Central memory CD8-positive, alpha-beta T cell (primary cell): ENCODE data around the gene PARD6G.

Experiments used
- ATAC-seq: fragments of 150-1000 bp; cut with Tn5 transposase; replicated peaks from 2 replicates; pipeline ENCODE4 v1.10.0; 2022; ENCODE audit warnings: mild to moderate bottlenecking, moderate FRiP score, moderate number of reproducible peaks; ENCODE audit not compliant: poor library complexity, severe bottlenecking; ENCODE audit errors: extremely low read depth
- DNase-seq, 2 donors: peaks; one replicate each; pipeline ENCODE4 v3.0.0; 2021; ENCODE audit warnings: low spot score in 2 of 2
- H3K27ac Mint-ChIP-seq: one replicate; pipeline ENCODE4 v1.8.0; 2022; ENCODE audit warnings: low read depth, mild to moderate bottlenecking, moderate library complexity, mixed read lengths
- H3K27me3 Mint-ChIP-seq: one replicate; pipeline ENCODE4 v1.8.0; 2022; ENCODE audit warnings: mixed read lengths
- H3K36me3 Mint-ChIP-seq: one replicate; pipeline ENCODE4 v1.8.0; 2022; ENCODE audit warnings: mild to moderate bottlenecking, moderate library complexity, mixed read lengths; ENCODE audit not compliant: insufficient read depth
- H3K4me1 Mint-ChIP-seq: one replicate; pipeline ENCODE4 v1.8.0; 2022; ENCODE audit warnings: mixed read lengths
- H3K4me3 Mint-ChIP-seq: one replicate; pipeline ENCODE4 v1.8.0; 2022; ENCODE audit warnings: mild to moderate bottlenecking, moderate library complexity, mixed read lengths
- H3K9me3 Mint-ChIP-seq: one replicate; pipeline ENCODE4 v1.8.0; 2022; ENCODE audit warnings: mixed read lengths

The PARD6G gene

GRCh38 chr18:80148326-80149199 is 98.8 kb downstream of the PARD6G start:
- Mint-ChIP-seq H3K27ac (no peak overlapping the region), H3K27me3 (no peaks in the 10 kb centered on the region), H3K36me3 (peaks cover 4% of the 10 kb centered on the region), H3K4me1 (peaks cover 6% of the 10 kb centered on the region), H3K9me3 (no peaks in the 10 kb centered on the region), H3K4me3 (peak overlapping the region; percentile 79)
- ATAC-seq (no peak), DNase-seq (no peak)

- peaks cover 4% of the 10 kb centered on the region for H3K36me3 Mint-ChIP-seq
- H3K4me3 Mint-ChIP-seq = peak overlapping the region; percentile 79
These were observed 99.6 kb downstream of the PARD6G start for GRCh38 chr18:80147418-80148325.

DNA sequence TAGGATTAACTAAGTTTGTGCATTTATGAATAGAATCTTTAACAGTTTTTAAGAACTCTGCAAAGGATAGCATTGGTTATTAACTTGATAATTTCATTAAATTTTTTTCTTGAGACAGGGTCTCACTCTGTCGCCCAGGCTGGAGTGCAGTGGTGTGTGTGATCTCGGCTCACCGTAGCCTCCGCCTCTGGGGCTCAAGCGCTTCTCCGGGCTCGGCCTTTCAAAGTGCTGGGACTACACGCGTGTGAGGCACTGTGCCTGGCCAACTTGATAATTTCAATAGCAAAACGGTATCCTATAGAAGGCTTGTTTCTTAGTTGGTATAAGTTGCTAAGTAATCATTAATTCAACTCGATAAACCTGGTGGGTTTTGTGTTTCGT is 100.3 kb downstream of the PARD6G start:
- Mint-ChIP-seq H3K27ac (no peak overlapping the region), H3K27me3 (no peaks in the 10 kb centered on the region), H3K9me3 (no peaks in the 10 kb centered on the region), H3K4me1 (peaks cover 6% of the 10 kb centered on the region), H3K36me3 (peaks cover 4% of the 10 kb centered on the region), H3K4me3 (peak overlapping the region; percentile 79)
- peak; percentile 15 for ATAC-seq
- DNase-seq = no peak

More at GRCh38 chr18:80147418-80148325, 99.6 kb downstream of the PARD6G start:
- H3K27ac Mint-ChIP-seq = peak overlapping the region; percentile 41
- no peaks in the 10 kb centered on the region for H3K27me3 Mint-ChIP-seq
- DNase-seq (peak in 1 of 2 donors; percentile 64), ATAC-seq (peak; percentile 84)
- peaks cover 6% of the 10 kb centered on the region for H3K4me1 Mint-ChIP-seq
- H3K9me3 Mint-ChIP-seq = no peaks in the 10 kb centered on the region

DNA sequence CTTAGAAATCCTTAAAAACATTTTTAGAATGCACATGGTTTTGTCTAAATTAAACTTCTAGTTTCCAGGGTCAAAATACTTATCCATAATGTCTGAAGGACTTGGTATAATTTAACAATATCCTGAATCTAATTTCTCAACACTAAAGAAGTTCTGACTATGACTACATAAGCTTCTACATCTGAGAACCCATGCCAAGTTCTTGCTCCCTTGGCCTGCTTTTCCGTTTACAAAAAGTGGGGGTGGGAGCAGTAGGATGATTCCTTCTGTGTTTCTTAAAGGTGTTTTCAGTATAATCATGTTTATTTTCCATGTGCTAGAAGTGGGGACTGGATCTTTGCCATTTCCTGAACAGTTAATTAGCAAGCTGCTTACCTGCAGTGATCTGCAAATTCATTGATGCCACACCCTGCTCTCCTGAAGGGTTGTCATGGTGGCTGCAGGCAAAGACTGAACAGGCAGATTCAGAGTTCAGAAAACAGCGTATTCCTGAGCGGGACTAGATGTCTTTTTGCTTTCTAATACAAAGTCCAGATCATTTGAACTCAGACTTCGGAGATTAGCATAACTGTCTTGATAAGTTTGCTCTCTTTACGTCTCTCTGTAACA is 102.0 kb downstream of the PARD6G start:
- Mint-ChIP-seq H3K4me3 (no peak overlapping the region), H3K27ac (no peak overlapping the region), H3K27me3 (no peaks in the 10 kb centered on the region), H3K36me3 (peaks cover 5% of the 10 kb centered on the region), H3K4me1 (peaks cover 6% of the 10 kb centered on the region), H3K9me3 (no peaks in the 10 kb centered on the region)
- DNase-seq (no peak), ATAC-seq (no peak)

DNA sequence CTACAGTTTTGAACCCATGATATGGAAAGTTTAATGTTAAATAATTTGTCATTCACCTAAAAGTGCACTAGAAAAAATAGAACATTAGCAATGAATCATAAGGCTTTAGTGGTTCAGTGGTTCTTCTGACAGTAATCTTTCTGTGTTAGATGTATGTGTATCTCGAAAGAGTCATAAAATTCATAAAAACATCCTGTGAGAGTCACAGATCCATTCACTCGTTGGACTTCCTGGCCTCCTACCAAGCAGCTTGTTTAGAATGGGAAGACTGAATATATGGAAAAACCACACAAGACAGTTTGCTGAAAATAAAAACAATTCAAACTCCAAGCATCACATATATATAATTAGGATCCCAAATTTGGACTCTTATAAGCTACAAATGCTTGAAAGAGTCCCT is 103.4 kb downstream of the PARD6G start:
- H3K4me3 Mint-ChIP-seq = no peak overlapping the region
- DNase-seq (no peak), ATAC-seq (no peak)
- no peaks in the 10 kb centered on the region for H3K9me3 Mint-ChIP-seq
- no peak overlapping the region for H3K27ac Mint-ChIP-seq
- peaks cover 12% of the 10 kb centered on the region for H3K36me3 Mint-ChIP-seq
- H3K27me3 Mint-ChIP-seq = no peaks in the 10 kb centered on the region
- H3K4me1 Mint-ChIP-seq = peaks cover 6% of the 10 kb centered on the region

DNA sequence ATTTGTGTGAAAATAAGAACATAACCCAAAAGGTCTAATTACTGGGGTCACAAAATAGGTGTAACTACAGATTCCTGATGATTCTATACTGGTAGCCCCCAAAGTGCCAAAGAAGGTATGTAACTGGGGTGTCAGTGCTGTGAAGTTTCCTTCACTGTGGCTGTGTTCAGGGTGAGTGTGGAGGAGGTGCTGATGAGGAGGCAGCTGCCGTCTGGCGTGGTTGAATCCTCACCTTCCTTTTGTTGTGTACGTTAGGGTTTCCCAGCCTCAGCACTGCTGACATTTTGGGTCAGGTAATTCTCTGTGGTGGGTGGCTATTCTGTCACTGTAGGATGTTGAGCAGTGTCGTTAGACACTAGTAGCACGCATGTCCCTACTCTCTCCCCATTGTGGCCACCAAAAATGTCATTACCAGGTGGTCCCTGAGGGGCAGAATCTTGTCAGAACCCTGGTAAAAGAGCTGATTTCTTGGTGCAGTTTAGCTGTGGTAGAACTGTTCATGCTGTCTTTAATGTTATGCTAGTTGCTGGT is 106.8 kb downstream of the PARD6G start:
- Mint-ChIP-seq H3K27ac (no peak overlapping the region), H3K36me3 (peaks cover 31% of the 10 kb centered on the region), H3K9me3 (no peaks in the 10 kb centered on the region), H3K4me1 (peaks cover 4% of the 10 kb centered on the region), H3K4me3 (no peak overlapping the region), H3K27me3 (no peaks in the 10 kb centered on the region)
- ATAC-seq (no peak), DNase-seq (no peak)

DNA sequence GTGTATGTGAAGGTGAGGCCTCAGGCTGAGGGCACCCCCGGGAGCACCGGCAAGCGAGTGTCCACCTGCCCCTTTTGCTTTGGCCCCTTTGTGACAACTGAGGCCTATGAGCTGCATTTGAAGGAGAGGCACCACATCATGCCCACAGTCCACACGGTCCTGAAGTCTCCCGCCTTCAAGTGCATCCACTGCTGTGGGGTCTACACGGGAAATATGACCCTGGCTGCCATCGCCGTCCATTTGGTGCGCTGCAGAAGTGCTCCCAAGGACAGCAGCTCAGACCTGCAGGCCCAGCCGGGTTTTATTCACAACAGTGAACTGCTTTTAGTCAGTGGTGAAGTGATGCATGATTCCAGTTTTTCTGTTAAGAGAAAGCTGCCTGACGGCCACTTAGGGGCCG is 109.3 kb downstream of the PARD6G start:
- no peak for ATAC-seq
- Mint-ChIP-seq H3K36me3 (peaks cover 44% of the 10 kb centered on the region), H3K4me3 (no peak overlapping the region), H3K4me1 (peaks cover 8% of the 10 kb centered on the region), H3K9me3 (no peaks in the 10 kb centered on the region), H3K27ac (no peak overlapping the region), H3K27me3 (no peaks in the 10 kb centered on the region)
- no peak for DNase-seq

GRCh38 chr18:80137137-80137536 is 110.2 kb downstream of the PARD6G start:
- Mint-ChIP-seq H3K4me1 (peaks cover 11% of the 10 kb centered on the region), H3K27ac (no peak overlapping the region), H3K27me3 (no peaks in the 10 kb centered on the region), H3K36me3 (peaks cover 46% of the 10 kb centered on the region), H3K9me3 (no peaks in the 10 kb centered on the region), H3K4me3 (no peak overlapping the region)
- DNase-seq (no peak), ATAC-seq (no peak)

GRCh38 chr18:80136679-80137078 is 110.6 kb downstream of the PARD6G start:
- no peak overlapping the region for H3K4me3 Mint-ChIP-seq
- no peak overlapping the region for H3K27ac Mint-ChIP-seq
- peaks cover 46% of the 10 kb centered on the region for H3K36me3 Mint-ChIP-seq
- peaks cover 14% of the 10 kb centered on the region for H3K4me1 Mint-ChIP-seq
- H3K27me3 Mint-ChIP-seq = no peaks in the 10 kb centered on the region
- no peaks in the 10 kb centered on the region for H3K9me3 Mint-ChIP-seq
- DNase-seq = no peak
- ATAC-seq = no peak

DNA sequence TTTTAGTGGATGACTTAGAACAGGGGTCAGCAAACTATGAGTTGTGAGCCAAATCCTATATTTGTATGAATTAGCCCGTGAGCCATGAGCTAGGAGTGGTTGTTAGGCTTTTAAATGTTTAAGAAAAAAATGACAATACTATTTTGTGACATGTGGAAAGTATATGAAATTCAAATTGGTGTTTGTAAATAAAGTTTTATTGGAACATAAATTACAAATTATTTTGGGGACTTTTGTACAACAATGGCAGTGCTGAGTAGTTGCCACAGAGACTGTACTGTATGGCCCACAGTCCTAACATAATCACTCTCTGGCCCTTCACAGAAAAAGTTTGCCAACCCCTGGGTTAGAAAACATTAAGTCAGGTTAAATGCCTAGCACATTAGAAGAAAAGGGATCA is 112.2 kb downstream of the PARD6G start:
- Mint-ChIP-seq H3K9me3 (no peaks in the 10 kb centered on the region), H3K36me3 (peaks cover 45% of the 10 kb centered on the region)

GRCh38 chr18:80133124-80133523 is 114.2 kb downstream of the PARD6G start:
- peaks cover 24% of the 10 kb centered on the region for H3K4me1 Mint-ChIP-seq
- H3K36me3 Mint-ChIP-seq = peaks cover 35% of the 10 kb centered on the region
- no peak overlapping the region for H3K4me3 Mint-ChIP-seq
- ATAC-seq (no peak), DNase-seq (no peak)
- no peaks in the 10 kb centered on the region for H3K27me3 Mint-ChIP-seq
- H3K27ac Mint-ChIP-seq = no peak overlapping the region
- H3K9me3 Mint-ChIP-seq = no peaks in the 10 kb centered on the region

More for the DNA sequence above, 112.2 kb downstream of the PARD6G start:
- Mint-ChIP-seq H3K27me3 (no peaks in the 10 kb centered on the region), H3K4me1 (peaks cover 14% of the 10 kb centered on the region), H3K27ac (no peak overlapping the region), H3K4me3 (no peak overlapping the region)
- DNase-seq = no peak
- no peak for ATAC-seq

DNA sequence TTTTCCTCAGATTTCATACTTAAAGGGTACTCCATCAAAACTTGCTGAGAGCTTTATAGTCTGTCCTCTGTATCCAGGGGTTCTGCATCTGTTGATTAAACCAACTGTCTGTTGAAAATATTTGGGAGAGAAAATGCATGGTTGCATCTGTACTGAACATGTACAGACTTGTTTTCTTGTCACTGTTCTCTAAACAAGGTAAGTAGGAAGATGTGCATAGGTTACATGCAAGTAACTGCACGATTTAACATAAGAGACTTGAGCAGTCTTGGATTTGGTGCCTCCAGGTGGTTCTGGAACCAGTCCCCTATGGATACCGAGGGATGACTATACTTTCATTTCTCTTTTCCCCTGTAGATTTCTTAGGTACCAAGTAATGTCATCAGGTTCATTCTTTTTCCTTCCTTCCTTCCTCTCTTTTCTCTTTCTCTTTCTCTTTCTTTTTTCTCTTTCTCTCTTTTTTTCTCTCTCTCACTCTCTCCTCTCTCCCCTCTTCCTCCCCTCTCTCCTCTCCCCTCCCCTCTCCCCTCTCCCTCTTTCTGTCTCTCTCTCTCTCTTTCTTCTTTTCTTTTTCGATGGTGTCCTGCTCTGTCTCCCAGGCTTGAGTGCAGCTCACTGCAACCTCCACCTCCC is 115.0 kb downstream of the PARD6G start:
- Mint-ChIP-seq H3K9me3 (no peaks in the 10 kb centered on the region), H3K4me1 (peaks cover 28% of the 10 kb centered on the region), H3K4me3 (no peak overlapping the region), H3K36me3 (peaks cover 29% of the 10 kb centered on the region), H3K27me3 (no peaks in the 10 kb centered on the region), H3K27ac (no peak overlapping the region)
- DNase-seq = no peak
- no peak for ATAC-seq
